HepG2 (cell line): ENCODE results near the gene POMP. TPM values are rescaled to one million over a fixed set of nuclear protein-coding genes. Genes with fewer than 3 reads are reported as not detected.
A peak's percentile ranks its signal among the peaks of the same experiment; 100 is the strongest.

ENCODE experiments used
- ARHGAP35 ChIP-seq: sonication (generic); formaldehyde crosslinking; IDR thresholded peaks from 2 replicates; pipeline ENCODE4 v1.9.0; 2022; ENCODE audit warnings: mild to moderate bottlenecking, inconsistent platforms, moderate library complexity, missing genetic modification reagents, borderline replicate concordance
- ATAD3A ChIP-seq: sonication (generic); formaldehyde crosslinking; IDR thresholded peaks from 2 replicates; pipeline ENCODE4 v1.4.0; 2020; ENCODE audit warnings: missing genetic modification reagents
- CHCHD3 ChIP-seq: sonication (generic); formaldehyde crosslinking; IDR thresholded peaks from 2 replicates; pipeline ENCODE4 v1.8.0; 2022; ENCODE audit warnings: mild to moderate bottlenecking, missing genetic modification reagents, moderate library complexity
- ELF3 ChIP-seq: IDR thresholded peaks from 2 replicates; pipeline ENCODE4 v1.6.1; 2016; ENCODE audit warnings: missing genetic modification reagents, missing compliant biosample characterization
- ERF ChIP-seq: IDR thresholded peaks from 2 replicates; pipeline ENCODE4 v1.6.1; 2018; ENCODE audit warnings: missing biosample characterization, missing genetic modification reagents
- FOXA3 ChIP-seq: IDR thresholded peaks from 2 replicates; pipeline ENCODE4 v1.6.1; 2016; ENCODE audit warnings: missing genetic modification reagents, missing compliant biosample characterization
- HHEX ChIP-seq: IDR thresholded peaks from 2 replicates; pipeline ENCODE4 v1.6.1; 2016; ENCODE audit warnings: control low read depth
- HMGA1 ChIP-seq: sonication (generic); formaldehyde crosslinking; conservative IDR thresholded peaks from 2 replicates; pipeline ENCODE4 v1.4.0; 2020; ENCODE audit warnings: missing genetic modification reagents
- HNRNPH1 ChIP-seq: fragments of 200-400 bp; formaldehyde crosslinking; optimal IDR thresholded peaks from 2 replicates; pipeline ENCODE3; 2017; ENCODE audit warnings: mild to moderate bottlenecking, low read depth, low read length
- HOXA9 ChIP-seq: sonication (generic); formaldehyde crosslinking; IDR thresholded peaks from 2 replicates; pipeline ENCODE4 v1.8.1; 2022; ENCODE audit warnings: missing genetic modification reagents, mild to moderate bottlenecking, moderate library complexity, borderline replicate concordance
- KLF12 ChIP-seq: sonication (generic); formaldehyde crosslinking; IDR thresholded peaks from 2 replicates; pipeline ENCODE4 v1.4.0; 2020; ENCODE audit warnings: missing genetic modification reagents, borderline replicate concordance
- KLF13 ChIP-seq: sonication (generic); formaldehyde crosslinking; IDR thresholded peaks from 2 replicates; pipeline ENCODE4 v1.4.0; 2020; ENCODE audit warnings: mild to moderate bottlenecking, missing genetic modification reagents
- MBNL3 ChIP-seq: fragments of 250-450 bp; sonication (Bioruptor Pico); conservative IDR thresholded peaks from 2 replicates; pipeline ENCODE4 v1.8.0; 2022; ENCODE audit warnings: mild to moderate bottlenecking, inconsistent platforms
- MTA1 ChIP-seq: sonication (generic); formaldehyde crosslinking; IDR thresholded peaks from 2 replicates; pipeline ENCODE4 v1.4.0; 2020; ENCODE audit warnings: missing genetic modification reagents, mild to moderate bottlenecking, borderline replicate concordance
- MYPOP ChIP-seq: sonication (generic); formaldehyde crosslinking; IDR thresholded peaks from 2 replicates; pipeline ENCODE4 v1.8.1; 2023; ENCODE audit warnings: mild to moderate bottlenecking, moderate library complexity, missing genetic modification reagents
- NCOR1 ChIP-seq: fragments of 200-600 bp; sonication (generic); IDR thresholded peaks from 2 replicates; pipeline ENCODE4 v1.7.0; 2017; ENCODE audit warnings: antibody characterized with exemption, low read length, borderline replicate concordance
- PHB2 ChIP-seq: fragments of 450-650 bp; IDR thresholded peaks from 2 replicates; pipeline ENCODE4 v1.6.1; 2018; ENCODE audit not compliant: partially characterized antibody
- PPARG ChIP-seq: conservative IDR thresholded peaks from 2 replicates; pipeline ENCODE4 v1.6.1; 2016; ENCODE audit warnings: missing biosample characterization, missing genetic modification reagents
- RBAK ChIP-seq: sonication (generic); formaldehyde crosslinking; IDR thresholded peaks from 2 replicates; pipeline ENCODE4 v1.5.1; 2020; ENCODE audit warnings: mild to moderate bottlenecking, missing genetic modification reagents
- RFX5 ChIP-seq: IDR thresholded peaks from 2 replicates; pipeline ENCODE4 v1.6.1; 2011; ENCODE audit warnings: low read depth, low read length, improper control_type of control experiment
- SCMH1 ChIP-seq: sonication (generic); formaldehyde crosslinking; IDR thresholded peaks from 2 replicates; pipeline ENCODE4 v1.9.0; 2021; ENCODE audit warnings: missing genetic modification reagents, mild to moderate bottlenecking, borderline replicate concordance
- SMARCC2 ChIP-seq: fragments of 450-650 bp; IDR thresholded peaks from 2 replicates; pipeline ENCODE4 v1.6.1; 2017; ENCODE audit warnings: antibody characterized with exemption, mild to moderate bottlenecking
- TARDBP ChIP-seq: sonication (generic); formaldehyde crosslinking; IDR thresholded peaks from 2 replicates; pipeline ENCODE4 v1.8.0; 2022; ENCODE audit warnings: mild to moderate bottlenecking, missing genetic modification reagents
- TGIF2 ChIP-seq: IDR thresholded peaks from 2 replicates; pipeline ENCODE4 v1.6.1; 2016; ENCODE audit warnings: control low read depth, missing compliant biosample characterization
- U2AF1 ChIP-seq: fragments of 200-400 bp; formaldehyde crosslinking; optimal IDR thresholded peaks from 2 replicates; pipeline ENCODE3; 2017; ENCODE audit warnings: mild to moderate bottlenecking, low read depth, low read length
- ZNF34 ChIP-seq: sonication (generic); formaldehyde crosslinking; IDR thresholded peaks from 2 replicates; pipeline ENCODE4 v1.4.0; 2020; ENCODE audit warnings: mild to moderate bottlenecking, missing genetic modification reagents, borderline replicate concordance
- ZNF44 ChIP-seq: sonication (generic); formaldehyde crosslinking; IDR thresholded peaks from 2 replicates; pipeline ENCODE4 v1.5.1; 2020; ENCODE audit warnings: mild to moderate bottlenecking, missing genetic modification reagents
- ZNF484 ChIP-seq: sonication (generic); formaldehyde crosslinking; IDR thresholded peaks from 2 replicates; pipeline ENCODE4 v1.5.1; 2020; ENCODE audit warnings: mild to moderate bottlenecking, low read depth, missing genetic modification reagents, borderline replicate concordance
- ZNF616 ChIP-seq: sonication (generic); formaldehyde crosslinking; IDR thresholded peaks from 2 replicates; pipeline ENCODE4 v1.5.0; 2020; ENCODE audit warnings: low read depth, mild to moderate bottlenecking, missing genetic modification reagents
- ZNF660 ChIP-seq: sonication (generic); formaldehyde crosslinking; IDR thresholded peaks from 2 replicates; pipeline ENCODE4 v1.5.1; 2020; ENCODE audit warnings: mild to moderate bottlenecking, low read depth, missing genetic modification reagents, borderline replicate concordance
- ZNF746 ChIP-seq: sonication (generic); formaldehyde crosslinking; IDR thresholded peaks from 2 replicates; pipeline ENCODE4 v1.8.0; 2022; ENCODE audit warnings: mild to moderate bottlenecking, missing genetic modification reagents
- polyA plus RNA-seq, 8 experiments: library from polyadenylated mRNA; depleted of rRNA in 3 of 8; stranded (reverse) in 7 of 8; unstranded in 1 of 8; fragments of >200 nt; fragmentation: Illumina TruSeq in 4 of 8; extraction: Trizol in 4 of 8; gene quantifications; 2 replicates each; pipeline versions ENCODE4 v1.2.1 to v1.2.3, GENCODE V29; 2011 to 2016; ENCODE audit warnings: low read depth in 4 of 8, missing spikeins in 1 of 8, mixed read lengths in 1 of 8; ENCODE audit not compliant: insufficient read depth in 1 of 8
- total RNA-seq, 5 experiments: library from RNA; depleted of rRNA; stranded (reverse); fragments of >200 nt; fragmentation: Illumina TruSeq; extraction: Trizol; gene quantifications; 2 replicates each; pipeline ENCODE4 v1.2.3, GENCODE V29; 2016; ENCODE audit warnings: low read depth in 1 of 5
- TF ChIP-seq, protein P1 (sequence below): IDR thresholded peaks from 2 replicates; pipeline ENCODE4 v1.6.1; 2016; ENCODE audit warnings: control low read depth

The POMP gene
- total and polyA plus RNA-seq, 2 of the 13 experiments (the other 11 are each of a cell fraction or from before 2014, with no cell fraction given): 30.6 to 118 TPM

DNA sequence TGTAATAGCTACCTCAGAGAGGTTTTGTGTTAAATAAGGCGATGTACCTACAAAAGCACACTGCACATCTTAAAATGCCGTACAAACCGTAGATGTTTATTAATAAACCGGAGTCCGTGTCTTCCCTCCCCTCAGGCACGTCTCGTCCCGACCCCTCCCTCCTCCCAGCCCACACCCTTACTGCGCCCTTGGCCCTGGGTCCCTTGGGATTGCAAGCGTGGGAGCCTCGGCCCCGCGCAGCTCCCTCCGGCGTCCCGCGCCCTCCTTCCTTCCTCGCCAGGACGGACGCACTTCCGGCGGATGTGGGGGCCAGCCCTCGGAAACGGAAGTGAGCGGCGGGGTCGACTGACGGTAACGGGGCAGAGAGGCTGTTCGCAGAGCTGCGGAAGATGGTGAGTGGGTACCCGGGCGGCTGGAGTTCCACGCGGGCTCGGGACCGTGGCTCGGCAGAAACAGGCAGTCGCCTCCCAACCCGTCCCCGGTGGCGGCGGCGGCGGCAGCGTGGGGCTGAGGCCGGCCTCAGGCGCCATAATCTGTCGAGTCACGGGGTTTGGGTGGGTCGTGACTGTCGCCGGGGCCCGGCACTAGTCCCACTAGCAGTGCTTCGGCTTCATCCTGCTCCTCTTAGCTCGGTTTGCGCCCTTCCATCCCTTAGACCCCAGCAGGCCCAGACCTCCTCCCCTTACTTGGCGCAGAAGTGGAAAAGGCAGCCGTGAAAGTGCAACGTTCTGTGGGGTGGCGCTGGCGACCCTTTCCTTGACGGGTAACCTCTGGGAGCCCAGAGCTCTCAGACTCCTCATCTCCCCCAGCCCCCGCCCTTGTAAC, at the start of gene POMP (continued):
- TF ChIP-seq HMGA1 (no peak), ZNF616 (CRISPR knock-in tag) (no peak), HOXA9 (no peak), KLF13 (CRISPR knock-in tag) (no peak), MYPOP (peak; percentile 74; the same call in 1 of the 2 replicates), RFX5 (no peak), ERF (peak; percentile 81; the same call in 1 of the 2 replicates), TARDBP (CRISPR knock-in tag) (peak; percentile 84), HNRNPH1 (peak; percentile 87), FOXA3 (CRISPR knock-in tag) (peak; percentile 42), PHB2 (no peak), ZNF34 (CRISPR knock-in tag) (no peak), HHEX (CRISPR knock-in tag) (no peak), ARHGAP35 (CRISPR knock-in tag) (no peak), ZNF44 (no peak; the same call in 1 of the 2 replicates), SMARCC2 (no peak), MTA1 (peak; percentile 88; the same call in 1 of the 2 replicates), SCMH1 (CRISPR knock-in tag) (no peak), NCOR1 (no peak), CHCHD3 (CRISPR knock-in tag) (no peak), RBAK (CRISPR knock-in tag) (no peak), ELF3 (CRISPR knock-in tag) (peak; percentile 81), ATAD3A (no peak), TGIF2 (CRISPR knock-in tag) (peak; percentile 70), ZNF746 (CRISPR knock-in tag) (peak; percentile 80; the same call in 1 of the 2 replicates), ZNF484 (CRISPR knock-in tag) (no peak), ZNF660 (no peak), PPARG (CRISPR knock-in tag) (no peak), KLF12 (CRISPR knock-in tag) (no peak), MBNL3 (CRISPR knock-in tag) (no peak), U2AF1 (no peak)
- TF ChIP-seq, protein P1, sequence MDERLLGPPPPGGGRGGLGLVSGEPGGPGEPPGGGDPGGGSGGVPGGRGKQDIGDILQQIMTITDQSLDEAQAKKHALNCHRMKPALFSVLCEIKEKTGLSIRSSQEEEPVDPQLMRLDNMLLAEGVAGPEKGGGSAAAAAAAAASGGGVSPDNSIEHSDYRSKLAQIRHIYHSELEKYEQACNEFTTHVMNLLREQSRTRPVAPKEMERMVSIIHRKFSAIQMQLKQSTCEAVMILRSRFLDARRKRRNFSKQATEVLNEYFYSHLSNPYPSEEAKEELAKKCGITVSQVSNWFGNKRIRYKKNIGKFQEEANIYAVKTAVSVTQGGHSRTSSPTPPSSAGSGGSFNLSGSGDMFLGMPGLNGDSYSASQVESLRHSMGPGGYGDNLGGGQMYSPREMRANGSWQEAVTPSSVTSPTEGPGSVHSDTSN (CRISPR knock-in tag): no peak
